Uterus (tissue), 2 donors: ENCODE results near the gene ADM2.

Experiments used
- CTCF ChIP-seq, 4 experiments: fragments of 200-600 bp in 2 of 4; fragments of 450-650 bp in 2 of 4; sonication (generic) in 2 of 4; IDR thresholded peaks; one replicate each; pipeline ENCODE4 v1.5.1; 2016 to 2019; ENCODE audit warnings: antibody characterized with exemption in 4 of 4, mild to moderate bottlenecking in 2 of 4, moderate library complexity in 1 of 4
- POLR2A ChIP-seq, 2 donors: fragments of 450-650 bp; IDR thresholded peaks; one replicate each; pipeline ENCODE4 v1.6.1; 2016; ENCODE audit warnings: antibody characterized with exemption in 2 of 2, mild to moderate bottlenecking in 1 of 2, moderate library complexity in 1 of 2

- TF ChIP-seq POLR2A (IDR thresholded peaks at IDR 0.05) (no peak), CTCF (IDR thresholded peaks at IDR 0.05) (no peak)
Measured at GRCh38 chr22:50444663-50445062, 36.7 kb upstream of the ADM2 start.
